OCI-LY7 (cell line): ENCODE data around the gene DGKB.

ENCODE experiments used
- EZH2phosphoT487 ChIP-seq: fragments of 200-600 bp; sonication (generic); IDR thresholded peaks from 2 replicates; pipeline ENCODE4 v1.6.1; 2018; ENCODE audit warnings: low read depth, borderline replicate concordance, mild to moderate bottlenecking, mixed run types, antibody characterized with exemption, low read length, moderate library complexity, mixed read lengths
- TF ChIP-seq, protein P1 (sequence below): fragments of 200-600 bp; sonication (generic); conservative IDR thresholded peaks from 2 replicates; pipeline ENCODE4 v1.5.1; 2014; ENCODE audit warnings: mild to moderate bottlenecking, antibody characterized with exemption, low read length, moderate library complexity, mixed read lengths

DNA sequence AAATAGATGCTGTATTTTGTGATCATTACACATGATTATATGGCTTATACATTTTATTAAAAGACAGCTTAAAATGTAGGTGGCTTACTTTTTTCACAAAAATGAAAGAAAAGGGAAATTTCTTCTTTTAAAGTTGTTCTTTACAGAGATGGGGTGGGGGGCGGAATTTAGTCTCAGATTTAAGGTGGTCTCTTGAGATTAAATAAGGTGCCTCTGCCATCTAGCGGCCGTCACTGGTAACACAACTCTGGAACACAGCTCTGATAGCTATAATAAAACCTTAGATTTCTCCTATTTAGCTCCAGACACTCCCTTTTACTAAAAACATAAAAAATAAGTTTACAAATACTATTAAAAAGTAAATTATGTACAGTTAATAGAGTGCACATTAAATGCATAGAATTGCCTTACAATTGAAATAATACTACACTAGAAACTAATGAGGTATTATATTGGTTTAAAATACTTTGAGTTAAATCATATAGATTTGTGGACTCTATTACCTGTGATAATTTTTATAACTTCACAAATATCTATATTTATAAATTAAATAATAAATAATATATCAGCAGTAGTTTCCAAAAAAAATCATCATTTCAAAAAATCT, 210.9 kb downstream of the DGKB start:
- TF ChIP-seq, protein P1, sequence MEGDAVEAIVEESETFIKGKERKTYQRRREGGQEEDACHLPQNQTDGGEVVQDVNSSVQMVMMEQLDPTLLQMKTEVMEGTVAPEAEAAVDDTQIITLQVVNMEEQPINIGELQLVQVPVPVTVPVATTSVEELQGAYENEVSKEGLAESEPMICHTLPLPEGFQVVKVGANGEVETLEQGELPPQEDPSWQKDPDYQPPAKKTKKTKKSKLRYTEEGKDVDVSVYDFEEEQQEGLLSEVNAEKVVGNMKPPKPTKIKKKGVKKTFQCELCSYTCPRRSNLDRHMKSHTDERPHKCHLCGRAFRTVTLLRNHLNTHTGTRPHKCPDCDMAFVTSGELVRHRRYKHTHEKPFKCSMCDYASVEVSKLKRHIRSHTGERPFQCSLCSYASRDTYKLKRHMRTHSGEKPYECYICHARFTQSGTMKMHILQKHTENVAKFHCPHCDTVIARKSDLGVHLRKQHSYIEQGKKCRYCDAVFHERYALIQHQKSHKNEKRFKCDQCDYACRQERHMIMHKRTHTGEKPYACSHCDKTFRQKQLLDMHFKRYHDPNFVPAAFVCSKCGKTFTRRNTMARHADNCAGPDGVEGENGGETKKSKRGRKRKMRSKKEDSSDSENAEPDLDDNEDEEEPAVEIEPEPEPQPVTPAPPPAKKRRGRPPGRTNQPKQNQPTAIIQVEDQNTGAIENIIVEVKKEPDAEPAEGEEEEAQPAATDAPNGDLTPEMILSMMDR: peak; percentile 97
- TF ChIP-seq EZH2phosphoT487: no peak
